Neural progenitor cell (in vitro differentiated cells): Measurements from ENCODE around the gene RHPN2.

Experiments
- EZH2 ChIP-seq: fragments of 200-600 bp; sonication (generic); IDR thresholded peaks from 2 replicates; pipeline ENCODE4 v1.6.1; 2017; ENCODE audit warnings: antibody characterized with exemption, mild to moderate bottlenecking, moderate library complexity
- EZH2phosphoT487 ChIP-seq: fragments of 200-600 bp; sonication (generic); IDR thresholded peaks from 2 replicates; pipeline ENCODE4 v1.6.1; 2017; ENCODE audit warnings: antibody characterized with exemption
- TF ChIP-seq, protein P1 (sequence below): fragments of 200-600 bp; sonication (generic); IDR thresholded peaks from 2 replicates; pipeline ENCODE4 v1.5.1; 2017; ENCODE audit warnings: antibody characterized with exemption, mild to moderate bottlenecking

DNA sequence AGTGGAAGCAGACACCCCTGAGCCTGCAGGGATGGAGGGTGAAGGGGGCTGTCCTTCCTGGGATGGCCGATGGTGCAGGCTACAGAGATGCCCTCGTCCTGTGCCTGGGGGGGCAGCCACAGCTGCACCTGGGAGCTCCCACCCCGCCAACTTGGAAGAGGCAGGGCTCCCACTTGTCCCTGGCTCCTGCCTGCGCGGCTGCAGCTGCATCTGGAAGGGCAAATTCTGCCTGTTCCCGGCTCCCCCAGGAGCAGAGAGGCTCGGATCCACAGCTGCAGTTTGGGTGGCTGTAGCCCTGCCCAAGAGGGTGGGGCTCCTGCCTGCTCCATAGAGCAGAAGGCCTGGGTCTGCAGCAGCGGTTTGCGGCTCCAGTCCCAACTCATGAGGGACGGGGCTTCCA, 95.1 kb downstream of the RHPN2 start:
- TF ChIP-seq EZH2 (no peak), EZH2phosphoT487 (no peak)
- TF ChIP-seq, protein P1, sequence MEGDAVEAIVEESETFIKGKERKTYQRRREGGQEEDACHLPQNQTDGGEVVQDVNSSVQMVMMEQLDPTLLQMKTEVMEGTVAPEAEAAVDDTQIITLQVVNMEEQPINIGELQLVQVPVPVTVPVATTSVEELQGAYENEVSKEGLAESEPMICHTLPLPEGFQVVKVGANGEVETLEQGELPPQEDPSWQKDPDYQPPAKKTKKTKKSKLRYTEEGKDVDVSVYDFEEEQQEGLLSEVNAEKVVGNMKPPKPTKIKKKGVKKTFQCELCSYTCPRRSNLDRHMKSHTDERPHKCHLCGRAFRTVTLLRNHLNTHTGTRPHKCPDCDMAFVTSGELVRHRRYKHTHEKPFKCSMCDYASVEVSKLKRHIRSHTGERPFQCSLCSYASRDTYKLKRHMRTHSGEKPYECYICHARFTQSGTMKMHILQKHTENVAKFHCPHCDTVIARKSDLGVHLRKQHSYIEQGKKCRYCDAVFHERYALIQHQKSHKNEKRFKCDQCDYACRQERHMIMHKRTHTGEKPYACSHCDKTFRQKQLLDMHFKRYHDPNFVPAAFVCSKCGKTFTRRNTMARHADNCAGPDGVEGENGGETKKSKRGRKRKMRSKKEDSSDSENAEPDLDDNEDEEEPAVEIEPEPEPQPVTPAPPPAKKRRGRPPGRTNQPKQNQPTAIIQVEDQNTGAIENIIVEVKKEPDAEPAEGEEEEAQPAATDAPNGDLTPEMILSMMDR = no peak
